ENCODE data around the gene PNKP.

- TF ChIP-seq CTCF (IDR thresholded peaks at IDR 0.05) = no peak
- no peak for TF ChIP-seq POLR2A (IDR thresholded peaks at IDR 0.05)
These were observed 30.4 kb downstream of the PNKP start for GRCh38 chr19:49837009-49837310.
